ENCODE data around the gene DLL1. TPM values are rescaled to one million over a fixed set of nuclear protein-coding genes. Genes with fewer than 3 reads are reported as not detected.

The DLL1 gene
- total RNA-seq, 1 experiment from 2014 or later: 0.84 TPM

- CTCF ChIA-PET: no interaction called here
- no peaks in the 10 kb centered on the region for H3K9me3 ChIP-seq (ENCODE audit: low read length)
- H4K20me1 ChIP-seq (ENCODE audit: low read length): no peaks in the 10 kb centered on the region
- H3K79me2 ChIP-seq (ENCODE audit: low read length): no peaks in the 10 kb centered on the region
- POLR2A ChIA-PET (ENCODE audit: unreplicated experiment): no interaction called here
- intact Hi-C loops (cut with micrococcal nuclease): no loop called here
- no peak overlapping the region for H3K27ac ChIP-seq (ENCODE audit: low read length)
- TF ChIP-seq EZH2 (IDR thresholded peaks at IDR 0.05; ENCODE audit: low read length, unreplicated experiment) (no peak), EZH2phosphoT487 (IDR thresholded peaks at IDR 0.05; ENCODE audit: borderline replicate concordance, low read length) (no peak)
- TF ChIP-seq, protein P1, sequence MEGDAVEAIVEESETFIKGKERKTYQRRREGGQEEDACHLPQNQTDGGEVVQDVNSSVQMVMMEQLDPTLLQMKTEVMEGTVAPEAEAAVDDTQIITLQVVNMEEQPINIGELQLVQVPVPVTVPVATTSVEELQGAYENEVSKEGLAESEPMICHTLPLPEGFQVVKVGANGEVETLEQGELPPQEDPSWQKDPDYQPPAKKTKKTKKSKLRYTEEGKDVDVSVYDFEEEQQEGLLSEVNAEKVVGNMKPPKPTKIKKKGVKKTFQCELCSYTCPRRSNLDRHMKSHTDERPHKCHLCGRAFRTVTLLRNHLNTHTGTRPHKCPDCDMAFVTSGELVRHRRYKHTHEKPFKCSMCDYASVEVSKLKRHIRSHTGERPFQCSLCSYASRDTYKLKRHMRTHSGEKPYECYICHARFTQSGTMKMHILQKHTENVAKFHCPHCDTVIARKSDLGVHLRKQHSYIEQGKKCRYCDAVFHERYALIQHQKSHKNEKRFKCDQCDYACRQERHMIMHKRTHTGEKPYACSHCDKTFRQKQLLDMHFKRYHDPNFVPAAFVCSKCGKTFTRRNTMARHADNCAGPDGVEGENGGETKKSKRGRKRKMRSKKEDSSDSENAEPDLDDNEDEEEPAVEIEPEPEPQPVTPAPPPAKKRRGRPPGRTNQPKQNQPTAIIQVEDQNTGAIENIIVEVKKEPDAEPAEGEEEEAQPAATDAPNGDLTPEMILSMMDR (conservative IDR thresholded peaks at IDR 0.05; ENCODE audit: low read depth, low read length): no peak
- no peak overlapping the region for H3K9ac ChIP-seq (ENCODE audit: low read length)
- no peak overlapping the region for H3K4me3 ChIP-seq (ENCODE audit: low read length)
- H3K4me1 ChIP-seq (ENCODE audit: insufficient read depth, low read length): peaks cover 4% of the 10 kb centered on the region; the same call in 1 of the 2 replicates
- no peak overlapping the region for H3K4me2 ChIP-seq (ENCODE audit: low read length)
- no TSS peak for BruUV-seq (replicated peaks)
- no peaks in the 10 kb centered on the region for H3K9me2 ChIP-seq (replicated peaks; ENCODE audit: low read length)
- H3K36me3 ChIP-seq (ENCODE audit: low read depth, low read length): no peaks in the 10 kb centered on the region
- H3K27me3 ChIP-seq (ENCODE audit: low read length): no peaks in the 10 kb centered on the region
- ATAC-seq (no peak), DNase-seq (no peak)
- no peaks in the 10 kb centered on the region for H3F3A ChIP-seq (ENCODE audit: low read length, unreplicated experiment)
- H2AFZ ChIP-seq (ENCODE audit: low read length): no peak overlapping the region
These were observed 37.5 kb downstream of the DLL1 start for GRCh38 chr6:170253226-170253909.

DNA sequence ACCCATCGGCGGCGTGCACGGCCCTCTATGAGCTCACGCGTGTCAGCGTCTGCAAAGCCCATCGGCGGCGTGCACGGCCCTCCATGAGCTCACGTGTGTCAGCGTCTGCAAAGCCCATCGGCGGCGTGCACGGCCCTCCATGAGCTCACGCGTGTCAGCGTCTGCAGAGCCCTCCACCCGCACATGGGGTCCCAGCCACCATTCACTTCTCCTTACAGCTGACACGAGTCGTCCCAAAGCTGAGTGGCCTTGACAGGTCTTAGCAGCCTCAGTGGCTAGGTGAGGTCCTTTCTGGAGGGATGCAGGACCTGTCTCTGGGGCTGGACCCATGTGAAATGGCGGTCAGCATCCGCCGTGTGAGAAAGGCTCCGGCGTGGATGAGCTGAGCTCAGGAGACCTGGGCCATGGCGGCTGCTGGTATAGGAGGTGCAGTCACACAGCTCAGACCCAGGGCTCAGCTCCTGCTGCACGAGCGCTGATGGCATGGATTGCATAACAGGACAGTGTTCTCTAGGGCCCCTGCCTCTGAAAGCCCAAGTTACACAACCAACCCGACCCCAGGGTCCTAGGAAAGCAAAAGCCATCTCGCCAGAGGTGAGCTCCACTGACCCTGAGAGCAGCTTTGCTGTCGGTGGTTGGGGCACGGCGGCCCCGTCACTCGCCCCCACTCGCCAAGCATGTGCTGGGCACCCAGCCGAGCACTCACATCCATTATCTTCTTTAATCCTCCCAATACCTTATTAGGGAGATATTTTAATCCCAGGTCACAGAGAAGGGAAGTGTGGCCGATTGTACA is 38.9 kb downstream of the DLL1 start:
- Histone ChIP-seq H3K4me2 (ENCODE audit: low read length) (no peak overlapping the region), H3K36me3 (ENCODE audit: low read depth, low read length) (no peaks in the 10 kb centered on the region), H3K4me3 (ENCODE audit: low read length) (no peak overlapping the region), H3K27ac (ENCODE audit: low read length) (no peak overlapping the region), H3K9me3 (ENCODE audit: low read length) (no peaks in the 10 kb centered on the region), H4K20me1 (ENCODE audit: low read length) (no peaks in the 10 kb centered on the region), H3K9ac (ENCODE audit: low read length) (no peak overlapping the region), H3F3A (ENCODE audit: low read length, unreplicated experiment) (no peaks in the 10 kb centered on the region), H3K79me2 (ENCODE audit: low read length) (no peaks in the 10 kb centered on the region), H2AFZ (ENCODE audit: low read length) (no peak overlapping the region), H3K4me1 (ENCODE audit: insufficient read depth, low read length) (peaks cover 4% of the 10 kb centered on the region; the same call in 1 of the 2 replicates), H3K27me3 (ENCODE audit: low read length) (no peaks in the 10 kb centered on the region), H3K9me2 (replicated peaks; ENCODE audit: low read length) (no peaks in the 10 kb centered on the region)
- intact Hi-C loops (cut with micrococcal nuclease): no loop called here
- ATAC-seq (no peak), DNase-seq (no peak)
- ChIA-PET CTCF (no interaction called here), POLR2A (ENCODE audit: unreplicated experiment) (no interaction called here)
- no TSS peak for BruUV-seq (replicated peaks)
- TF ChIP-seq EZH2phosphoT487 (IDR thresholded peaks at IDR 0.05; ENCODE audit: borderline replicate concordance, low read length) (no peak), EZH2 (IDR thresholded peaks at IDR 0.05; ENCODE audit: low read length, unreplicated experiment) (no peak)
- TF ChIP-seq, protein P1 (conservative IDR thresholded peaks at IDR 0.05; ENCODE audit: low read depth, low read length): no peak
